HepG2 (cell line): Measurements from ENCODE around the gene CISD3. TPM values are rescaled to one million over a fixed set of nuclear protein-coding genes. Genes with fewer than 3 reads are reported as not detected.

ENCODE experiments used
- ATF7-NPFF ChIP-seq: sonication (generic); formaldehyde crosslinking; IDR thresholded peaks from 2 replicates; pipeline ENCODE4 v1.8.1; 2023; ENCODE audit warnings: mild to moderate bottlenecking, low read depth, missing genetic modification reagents, moderate library complexity
- DNMT3B ChIP-seq: conservative IDR thresholded peaks from 2 replicates; pipeline ENCODE4 v1.6.1; 2016; ENCODE audit warnings: missing biosample characterization, control low read depth
- DRAP1 ChIP-seq: IDR thresholded peaks from 2 replicates; pipeline ENCODE4 v1.6.1; 2016; ENCODE audit warnings: missing genetic modification reagents, missing compliant biosample characterization
- ERF ChIP-seq: IDR thresholded peaks from 2 replicates; pipeline ENCODE4 v1.6.1; 2018; ENCODE audit warnings: missing biosample characterization, missing genetic modification reagents
- FOXK2 ChIP-seq: fragments of 450-650 bp; IDR thresholded peaks from 2 replicates; pipeline ENCODE4 v1.6.1; 2016
- GLI4 ChIP-seq: sonication (generic); formaldehyde crosslinking; IDR thresholded peaks from 2 replicates; pipeline ENCODE4 v1.5.1; 2020; ENCODE audit warnings: missing genetic modification reagents, mild to moderate bottlenecking, moderate library complexity, borderline replicate concordance
- HOXD1 ChIP-seq: sonication (generic); formaldehyde crosslinking; IDR thresholded peaks from 2 replicates; pipeline ENCODE4 v1.5.0; 2020; ENCODE audit warnings: missing genetic modification reagents
- KLF13 ChIP-seq: sonication (generic); formaldehyde crosslinking; IDR thresholded peaks from 2 replicates; pipeline ENCODE4 v1.4.0; 2020; ENCODE audit warnings: mild to moderate bottlenecking, missing genetic modification reagents
- LCORL ChIP-seq, 2 experiments: fragments of 450-650 bp in 1 of 2; sonication (generic) in 1 of 2; formaldehyde crosslinking in 1 of 2; IDR thresholded peaks; 2 replicates each; pipeline versions ENCODE4 v1.5.0 to v1.6.1; 2017 to 2020; ENCODE audit warnings: antibody characterized with exemption in 1 of 2, missing genetic modification reagents in 1 of 2
- RBFOX2 ChIP-seq: fragments of 200-400 bp; formaldehyde crosslinking; IDR thresholded peaks from 2 replicates; pipeline ENCODE4 v1.6.1; 2017; ENCODE audit warnings: low read depth, mild to moderate bottlenecking, low read length
- REPIN1 ChIP-seq: sonication (generic); formaldehyde crosslinking; IDR thresholded peaks from 2 replicates; pipeline ENCODE4 v1.8.0; 2022; ENCODE audit warnings: missing genetic modification reagents, low read depth, mild to moderate bottlenecking, borderline replicate concordance
- THAP8 ChIP-seq: sonication (generic); formaldehyde crosslinking; IDR thresholded peaks from 2 replicates; pipeline ENCODE4 v1.5.1; 2020; ENCODE audit warnings: missing genetic modification reagents, mild to moderate bottlenecking, borderline replicate concordance
- ZBTB7B ChIP-seq: sonication (generic); formaldehyde crosslinking; IDR thresholded peaks from 2 replicates; pipeline ENCODE4 v1.4.0; 2020; ENCODE audit warnings: missing genetic modification reagents
- ZNF264 ChIP-seq: sonication (generic); formaldehyde crosslinking; IDR thresholded peaks from 2 replicates; pipeline ENCODE4 v1.4.0; 2020; ENCODE audit warnings: missing genetic modification reagents
- ZNF552 ChIP-seq: sonication (generic); formaldehyde crosslinking; IDR thresholded peaks from 2 replicates; pipeline ENCODE4 v1.9.0; 2022; ENCODE audit warnings: missing genetic modification reagents, mild to moderate bottlenecking, borderline replicate concordance
- ZNF737 ChIP-seq: sonication (generic); formaldehyde crosslinking; IDR thresholded peaks from 2 replicates; pipeline ENCODE4 v1.5.0; 2020; ENCODE audit warnings: missing genetic modification reagents, mild to moderate bottlenecking, borderline replicate concordance
- ZNF770 ChIP-seq: sonication (generic); formaldehyde crosslinking; IDR thresholded peaks from 2 replicates; pipeline ENCODE4 v1.5.0; 2020; ENCODE audit warnings: mild to moderate bottlenecking, missing genetic modification reagents
- ZNF780A ChIP-seq: sonication (generic); formaldehyde crosslinking; IDR thresholded peaks from 2 replicates; pipeline ENCODE4 v1.8.0; 2022; ENCODE audit warnings: mild to moderate bottlenecking, missing genetic modification reagents, moderate library complexity
- polyA plus RNA-seq, 8 experiments: library from polyadenylated mRNA; depleted of rRNA in 3 of 8; stranded (reverse) in 7 of 8; unstranded in 1 of 8; fragments of >200 nt; fragmentation: Illumina TruSeq in 4 of 8; extraction: Trizol in 4 of 8; gene quantifications; 2 replicates each; pipeline versions ENCODE4 v1.2.1 to v1.2.3, GENCODE V29; 2011 to 2016; ENCODE audit warnings: low read depth in 4 of 8, missing spikeins in 1 of 8, mixed read lengths in 1 of 8; ENCODE audit not compliant: insufficient read depth in 1 of 8
- total RNA-seq, 5 experiments: library from RNA; depleted of rRNA; stranded (reverse); fragments of >200 nt; fragmentation: Illumina TruSeq; extraction: Trizol; gene quantifications; 2 replicates each; pipeline ENCODE4 v1.2.3, GENCODE V29; 2016; ENCODE audit warnings: low read depth in 1 of 5
- TF ChIP-seq, protein P1 (sequence below): sonication (generic); formaldehyde crosslinking; conservative IDR thresholded peaks from 2 replicates; pipeline ENCODE4 v1.4.0; 2020; ENCODE audit warnings: mild to moderate bottlenecking, missing genetic modification reagents, moderate library complexity
- TF ChIP-seq, protein P2 (sequence below): sonication (generic); formaldehyde crosslinking; IDR thresholded peaks from 2 replicates; pipeline ENCODE4 v1.5.1; 2020; ENCODE audit warnings: missing genetic modification reagents, mild to moderate bottlenecking, borderline replicate concordance

CISD3 gene
- total and polyA plus RNA-seq, 2 of the 13 experiments (the other 11 are each of a cell fraction or from before 2014, with no cell fraction given): 30.0 to 34.1 TPM

DNA sequence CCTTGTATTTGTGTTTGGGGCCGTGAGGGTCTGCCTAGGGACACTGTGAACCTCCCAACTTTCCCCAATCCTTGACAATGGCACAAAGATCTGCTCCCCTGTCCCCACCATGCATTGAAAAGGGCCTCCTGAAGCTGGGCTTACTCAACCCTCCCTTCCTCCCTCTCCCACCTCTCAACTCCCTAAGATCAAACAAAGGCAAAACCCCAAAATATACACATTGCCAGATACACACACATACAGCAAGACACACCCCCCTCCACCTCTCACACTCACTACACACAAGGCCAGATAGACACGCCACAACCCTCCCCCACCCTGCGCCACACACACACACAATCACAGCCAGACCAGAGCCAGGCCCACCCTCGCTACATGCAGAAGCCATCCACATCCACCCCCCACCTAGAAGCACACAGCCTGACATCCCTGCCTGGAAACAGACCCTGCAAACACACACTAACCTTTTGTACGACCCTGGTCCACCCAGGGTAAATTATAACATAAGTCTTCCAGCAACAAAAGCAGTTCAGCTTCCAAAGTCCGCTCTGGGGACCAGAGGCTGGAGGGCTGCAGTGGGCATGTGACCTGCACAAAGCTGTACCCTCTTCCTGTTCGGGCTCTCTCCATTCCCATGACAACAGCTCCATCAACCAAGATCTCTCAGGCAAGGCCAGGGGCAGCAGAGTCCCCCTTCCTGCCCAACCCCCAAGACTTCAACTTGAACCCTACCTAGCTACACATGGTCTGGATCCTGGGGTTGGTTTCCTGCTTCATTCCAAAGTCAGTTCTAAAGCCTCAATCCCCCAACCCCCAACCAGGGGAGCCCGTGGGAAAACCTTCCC, 16.1 kb downstream of the CISD3 start (continued):
- TF ChIP-seq, protein P1, sequence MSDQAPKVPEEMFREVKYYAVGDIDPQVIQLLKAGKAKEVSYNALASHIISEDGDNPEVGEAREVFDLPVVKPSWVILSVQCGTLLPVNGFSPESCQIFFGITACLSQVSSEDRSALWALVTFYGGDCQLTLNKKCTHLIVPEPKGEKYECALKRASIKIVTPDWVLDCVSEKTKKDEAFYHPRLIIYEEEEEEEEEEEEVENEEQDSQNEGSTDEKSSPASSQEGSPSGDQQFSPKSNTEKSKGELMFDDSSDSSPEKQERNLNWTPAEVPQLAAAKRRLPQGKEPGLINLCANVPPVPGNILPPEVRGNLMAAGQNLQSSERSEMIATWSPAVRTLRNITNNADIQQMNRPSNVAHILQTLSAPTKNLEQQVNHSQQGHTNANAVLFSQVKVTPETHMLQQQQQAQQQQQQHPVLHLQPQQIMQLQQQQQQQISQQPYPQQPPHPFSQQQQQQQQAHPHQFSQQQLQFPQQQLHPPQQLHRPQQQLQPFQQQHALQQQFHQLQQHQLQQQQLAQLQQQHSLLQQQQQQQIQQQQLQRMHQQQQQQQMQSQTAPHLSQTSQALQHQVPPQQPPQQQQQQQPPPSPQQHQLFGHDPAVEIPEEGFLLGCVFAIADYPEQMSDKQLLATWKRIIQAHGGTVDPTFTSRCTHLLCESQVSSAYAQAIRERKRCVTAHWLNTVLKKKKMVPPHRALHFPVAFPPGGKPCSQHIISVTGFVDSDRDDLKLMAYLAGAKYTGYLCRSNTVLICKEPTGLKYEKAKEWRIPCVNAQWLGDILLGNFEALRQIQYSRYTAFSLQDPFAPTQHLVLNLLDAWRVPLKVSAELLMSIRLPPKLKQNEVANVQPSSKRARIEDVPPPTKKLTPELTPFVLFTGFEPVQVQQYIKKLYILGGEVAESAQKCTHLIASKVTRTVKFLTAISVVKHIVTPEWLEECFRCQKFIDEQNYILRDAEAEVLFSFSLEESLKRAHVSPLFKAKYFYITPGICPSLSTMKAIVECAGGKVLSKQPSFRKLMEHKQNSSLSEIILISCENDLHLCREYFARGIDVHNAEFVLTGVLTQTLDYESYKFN: peak; percentile 97
- TF ChIP-seq THAP8 (CRISPR knock-in tag) (no peak), ZNF737 (CRISPR knock-in tag) (no peak), ZNF264 (CRISPR knock-in tag) (peak; percentile 70), ERF (peak; percentile 96), ATF7-NPFF (CRISPR knock-in tag) (no peak), ZNF770 (CRISPR knock-in tag) (peak; percentile 52; the same call in 1 of the 2 replicates), REPIN1 (CRISPR knock-in tag) (peak; percentile 71), KLF13 (CRISPR knock-in tag) (no peak), HOXD1 (0 out of 2 replicates have a peak, but pooled peaks have one; percentile 57), ZNF780A (CRISPR knock-in tag) (no peak), DNMT3B (CRISPR knock-in tag) (no peak), ZBTB7B (peak; percentile 99), RBFOX2 (0 out of 2 replicates have a peak, but pooled peaks have one; percentile 35), GLI4 (CRISPR knock-in tag) (peak; percentile 44; the same call in 1 of the 2 replicates), ZNF552 (CRISPR knock-in tag) (peak; percentile 88), FOXK2 (peak; percentile 29; the same call in 1 of the 2 replicates), LCORL (IDR thresholded peaks at IDR 0.05) (no peak; the same call in 1 of the 2 replicates), LCORL (CRISPR knock-in tag; IDR thresholded peaks at IDR 0.05) (peak; percentile 91), DRAP1 (CRISPR knock-in tag) (peak; percentile 66)
- TF ChIP-seq, protein P2, sequence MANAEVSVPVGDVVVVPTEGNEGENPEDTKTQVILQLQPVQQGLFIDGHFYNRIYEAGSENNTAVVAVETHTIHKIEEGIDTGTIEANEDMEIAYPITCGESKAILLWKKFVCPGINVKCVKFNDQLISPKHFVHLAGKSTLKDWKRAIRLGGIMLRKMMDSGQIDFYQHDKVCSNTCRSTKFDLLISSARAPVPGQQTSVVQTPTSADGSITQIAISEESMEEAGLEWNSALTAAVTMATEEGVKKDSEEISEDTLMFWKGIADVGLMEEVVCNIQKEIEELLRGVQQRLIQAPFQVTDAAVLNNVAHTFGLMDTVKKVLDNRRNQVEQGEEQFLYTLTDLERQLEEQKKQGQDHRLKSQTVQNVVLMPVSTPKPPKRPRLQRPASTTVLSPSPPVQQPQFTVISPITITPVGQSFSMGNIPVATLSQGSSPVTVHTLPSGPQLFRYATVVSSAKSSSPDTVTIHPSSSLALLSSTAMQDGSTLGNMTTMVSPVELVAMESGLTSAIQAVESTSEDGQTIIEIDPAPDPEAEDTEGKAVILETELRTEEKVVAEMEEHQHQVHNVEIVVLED: peak; percentile 52; the same call in 1 of the 2 replicates
